GM21529 (cell line): ENCODE data around the gene DEFB128.
"Not testable (repeated sequence)": the region's sequence is repeated elsewhere in the genome, so short reads cannot be mapped to it uniquely, and the experiment has no call there.

Experiments
- ATAC-seq: cut with Tn5 transposase; IDR thresholded peaks from one replicate; pipeline ENCODE4 v1.9.1; 2021; ENCODE audit not compliant: unreplicated experiment

The DEFB128 gene

GRCh38 chr20:189611-190010, at the start of gene DEFB128:
Gene DEFB128 (minus strand): TSS chr20:189711. CDS start chr20:189623, 88 bp downstream.
- no peak for ATAC-seq

- ATAC-seq = peak; percentile 73
These were observed 48.4 kb upstream of the DEFB128 start for GRCh38 chr20:237929-238328.

GRCh38 chr20:237489-237888, 48.0 kb upstream of the DEFB128 start:
- peak; percentile 55 for ATAC-seq

- no peak for ATAC-seq
These were observed 46.4 kb upstream of the DEFB128 start for GRCh38 chr20:235891-236290.

- no peak for ATAC-seq
These were observed 38.1 kb upstream of the DEFB128 start for GRCh38 chr20:227439-228105.

- no peak for ATAC-seq
These were observed 37.4 kb upstream of the DEFB128 start, which contains the start of gene DEFB129 for GRCh38 chr20:226958-227357. Gene DEFB129 (plus strand): TSS chr20:227258. CDS start chr20:227289, 31 bp downstream.

GRCh38 chr20:225879-226278, 36.4 kb upstream of the DEFB128 start:
- not testable (repeated sequence) for ATAC-seq

- no peak for ATAC-seq
These were observed 31.8 kb upstream of the DEFB128 start for GRCh38 chr20:221258-221830.

GRCh38 chr20:219290-220115, 30.0 kb upstream of the DEFB128 start:
- no peak for ATAC-seq

GRCh38 chr20:217266-217665, 27.8 kb upstream of the DEFB128 start:
- ATAC-seq = no peak

- ATAC-seq = no peak
These were observed 26.3 kb upstream of the DEFB128 start for GRCh38 chr20:215796-216195.

- no peak for ATAC-seq
These were observed 24.9 kb upstream of the DEFB128 start for GRCh38 chr20:214383-214782.

GRCh38 chr20:210809-211502, 21.4 kb upstream of the DEFB128 start:
- ATAC-seq = no peak

- peak; percentile 56 for ATAC-seq
These were observed 19.5 kb upstream of the DEFB128 start for GRCh38 chr20:208942-209566.

GRCh38 chr20:203630-204029, 14.1 kb upstream of the DEFB128 start:
- not testable (repeated sequence) for ATAC-seq

GRCh38 chr20:199996-200395, 10.5 kb upstream of the DEFB128 start:
- ATAC-seq = no peak

- no peak for ATAC-seq
These were observed 8.7 kb upstream of the DEFB128 start for GRCh38 chr20:198225-198624.

- ATAC-seq = no peak
These were observed 1.8 kb downstream of the DEFB128 start for GRCh38 chr20:187733-188132.

- ATAC-seq = no peak
These were observed 5.2 kb downstream of the DEFB128 start for GRCh38 chr20:184288-184687.

GRCh38 chr20:168876-169275, 20.6 kb downstream of the DEFB128 start:
- ATAC-seq = no peak

GRCh38 chr20:164618-165017, 24.9 kb downstream of the DEFB128 start:
- no peak for ATAC-seq
